Thymus (tissue), 11 donors: ENCODE measurements around the gene SIX2. TPM values are rescaled to one million over a fixed set of nuclear protein-coding genes. Genes with fewer than 3 reads are reported as not detected.
"Not testable (repeated sequence)": the region's sequence is repeated elsewhere in the genome, so short reads cannot be mapped to it uniquely, and the experiment has no call there.

ENCODE experiments used
- DNase-seq, 9 donors: peaks; one replicate each; pipeline ENCODE4 v3.0.0-alpha.2; 2013; ENCODE audit warnings: low spot score in 9 of 9, low read depth in 6 of 9, missing footprints in 1 of 9
- H3K27ac ChIP-seq, 2 donors: one replicate each; pipeline ENCODE4 v1.5.1; 2013; ENCODE audit warnings: control low read depth in 1 of 2, low read depth in 1 of 2, low read length in 1 of 2, mild to moderate bottlenecking in 1 of 2, moderate library complexity in 1 of 2
- H3K27me3 ChIP-seq, 2 donors: one replicate each; pipeline ENCODE4 v1.5.1; 2013; ENCODE audit warnings: low read length in 1 of 2; ENCODE audit not compliant: control insufficient read depth in 2 of 2, insufficient read depth in 1 of 2
- H3K36me3 ChIP-seq, 2 donors: one replicate each; pipeline ENCODE4 v1.5.1; 2013; ENCODE audit warnings: low read length in 1 of 2, mild to moderate bottlenecking in 1 of 2, moderate library complexity in 1 of 2; ENCODE audit not compliant: control insufficient read depth in 2 of 2, insufficient read depth in 2 of 2
- H3K4me1 ChIP-seq, 2 donors: one replicate each; pipeline ENCODE4 v1.5.1; 2013; ENCODE audit warnings: low read length in 2 of 2; ENCODE audit not compliant: control insufficient read depth in 2 of 2, insufficient read depth in 2 of 2
- H3K4me3 ChIP-seq, 2 donors: one replicate each; pipeline ENCODE4 v1.5.1; 2013; ENCODE audit warnings: low read length in 2 of 2, control low read depth in 1 of 2, mild to moderate bottlenecking in 1 of 2
- H3K9me3 ChIP-seq, 2 donors: one replicate each; pipeline ENCODE4 v1.5.1; 2013; ENCODE audit warnings: low read length in 1 of 2, mild to moderate bottlenecking in 1 of 2; ENCODE audit not compliant: control insufficient read depth in 2 of 2, insufficient read depth in 1 of 2
- WGBS: extraction: QIAGEN DNeasy Blood & Tissue Kit; methylation state at CpG from one replicate; pipeline ENCODE4 v1.1.7; 2013; 5-methylcytosine and 5-hydroxymethylcytosine counted together
- polyA plus RNA-seq: library from polyadenylated mRNA; stranded (reverse); fragments of 200-250 nt; gene quantifications from one replicate; pipeline ENCODE4 v1.2.3, GENCODE V29; 2013
- total RNA-seq: library from RNA; stranded (reverse); fragments of 120-200 nt; gene quantifications from one replicate; pipeline ENCODE4 v1.2.4, GENCODE V29; 2013
- donor health status: healthy.

SIX2 gene
- total and polyA plus RNA-seq, 2 donors: 0.90 to 16.7 TPM

- H3K4me3 ChIP-seq: no peak overlapping the region
- H3K27ac ChIP-seq: no peak overlapping the region
- H3K4me1 ChIP-seq: no peaks in the 10 kb centered on the region
- WGBS: 100% methylated on average over 2 of the region's 2 CpGs
- no peaks in the 10 kb centered on the region for H3K36me3 ChIP-seq
- no peaks in the 10 kb centered on the region for H3K9me3 ChIP-seq
- no peak for DNase-seq
- peaks cover 0 to 20% of the 10 kb centered on the region in 2 donors for H3K27me3 ChIP-seq
Measured at GRCh38 chr2:45044916-45045315, 35.7 kb upstream of the SIX2 start.

- Histone ChIP-seq H3K4me3 (no peak overlapping the region), H3K4me1 (no peaks in the 10 kb centered on the region), H3K27ac (no peak overlapping the region), H3K9me3 (no peaks in the 10 kb centered on the region), H3K36me3 (no peaks in the 10 kb centered on the region), H3K27me3 (peaks cover 0 to 20% of the 10 kb centered on the region in 2 donors)
- DNase-seq: no peak
- 68% methylated on average over 6 of the region's 6 CpGs for WGBS
Measured at GRCh38 chr2:45043174-45043573, 33.9 kb upstream of the SIX2 start.

- H3K9me3 ChIP-seq: no peaks in the 10 kb centered on the region
- DNase-seq: no peak
- no peak overlapping the region for H3K4me3 ChIP-seq
- WGBS: 95% methylated on average over 2 of the region's 2 CpGs
- H3K4me1 ChIP-seq: no peaks in the 10 kb centered on the region
- H3K27ac ChIP-seq: no peak overlapping the region
- no peaks in the 10 kb centered on the region for H3K36me3 ChIP-seq
- H3K27me3 ChIP-seq: peaks cover 0 to 20% of the 10 kb centered on the region in 2 donors
Measured at GRCh38 chr2:45042401-45042800, 33.1 kb upstream of the SIX2 start.

GRCh38 chr2:45040786-45041185 is 31.5 kb upstream of the SIX2 start:
- Histone ChIP-seq H3K27me3 (peaks cover 0 to 20% of the 10 kb centered on the region in 2 donors), H3K4me3 (no peak overlapping the region), H3K4me1 (no peaks in the 10 kb centered on the region), H3K9me3 (no peaks in the 10 kb centered on the region), H3K36me3 (no peaks in the 10 kb centered on the region), H3K27ac (no peak overlapping the region)
- DNase-seq: no peak

- DNase-seq, H3K4me3 ChIP-seq, H3K27ac ChIP-seq, H3K36me3 ChIP-seq, H3K9me3 ChIP-seq, H3K4me1 ChIP-seq: not testable (repeated sequence)
- 87% methylated on average over 5 of the region's 5 CpGs for WGBS
- H3K27me3 ChIP-seq: peaks cover 0 to 20% of the 10 kb centered on the region in 2 donors
Measured at GRCh38 chr2:45039804-45040203, 30.6 kb upstream of the SIX2 start.

GRCh38 chr2:45038861-45039260 is 29.6 kb upstream of the SIX2 start:
- WGBS: 88% methylated on average over 5 of the region's 5 CpGs
- peaks cover 0 to 16% of the 10 kb centered on the region in 2 donors for H3K27me3 ChIP-seq
- H3K4me1 ChIP-seq, H3K4me3 ChIP-seq, H3K9me3 ChIP-seq, H3K27ac ChIP-seq, H3K36me3 ChIP-seq, DNase-seq: not testable (repeated sequence)

- H3K27ac ChIP-seq: no peak overlapping the region
- no peaks in the 10 kb centered on the region for H3K36me3 ChIP-seq
- no peak overlapping the region for H3K4me3 ChIP-seq
- no peaks in the 10 kb centered on the region for H3K4me1 ChIP-seq
- no peak for DNase-seq
- WGBS: 88% methylated on average over 4 of the region's 4 CpGs
- peaks cover 0 to 18% of the 10 kb centered on the region in 2 donors for H3K27me3 ChIP-seq
- H3K9me3 ChIP-seq: no peaks in the 10 kb centered on the region
Measured at GRCh38 chr2:45033302-45033701, 24.1 kb upstream of the SIX2 start.

GRCh38 chr2:45031028-45031427 is 21.8 kb upstream of the SIX2 start:
- WGBS: 97% methylated on average over 3 of the region's 3 CpGs

GRCh38 chr2:45030553-45030952 is 21.3 kb upstream of the SIX2 start:
- Histone ChIP-seq H3K27me3 (peaks cover 0 to 26% of the 10 kb centered on the region in 2 donors), H3K9me3 (no peaks in the 10 kb centered on the region), H3K27ac (no peak overlapping the region), H3K4me1 (no peaks in the 10 kb centered on the region), H3K36me3 (no peaks in the 10 kb centered on the region), H3K4me3 (no peak overlapping the region)
- DNase-seq: no peak
- 96% methylated on average over 4 of the region's 4 CpGs for WGBS

More at GRCh38 chr2:45031028-45031427, 21.8 kb upstream of the SIX2 start:
- no peaks in the 10 kb centered on the region for H3K9me3 ChIP-seq
- DNase-seq: no peak
- H3K36me3 ChIP-seq: no peaks in the 10 kb centered on the region
- H3K4me3 ChIP-seq: no peak overlapping the region
- no peaks in the 10 kb centered on the region for H3K4me1 ChIP-seq
- peaks cover 0 to 26% of the 10 kb centered on the region in 2 donors for H3K27me3 ChIP-seq
- H3K27ac ChIP-seq: no peak overlapping the region

- no peak for DNase-seq
- no peak overlapping the region for H3K4me3 ChIP-seq
- peaks cover 0 to 33% of the 10 kb centered on the region in 2 donors for H3K27me3 ChIP-seq
- WGBS: 92% methylated on average over 6 of the region's 6 CpGs
- H3K36me3 ChIP-seq: no peaks in the 10 kb centered on the region
- no peaks in the 10 kb centered on the region for H3K9me3 ChIP-seq
- no peaks in the 10 kb centered on the region for H3K4me1 ChIP-seq
- H3K27ac ChIP-seq: no peak overlapping the region
Measured at GRCh38 chr2:45029215-45029614, 20.0 kb upstream of the SIX2 start.
